H9 (cell line): ENCODE measurements around the gene RSPO3. TPM values are rescaled to one million over a fixed set of nuclear protein-coding genes. Genes with fewer than 3 reads are reported as not detected.

ENCODE experiments used
- DNase-seq: peaks from one replicate; pipeline ENCODE4 v3.0.0-alpha.2; 2017
- H2AFZ ChIP-seq: one replicate; pipeline ENCODE4 v1.6.1; 2013; ENCODE audit warnings: mild to moderate bottlenecking, low read length, control low read depth, moderate library complexity
- H2AK5ac ChIP-seq: 2 replicates; pipeline ENCODE4 v1.6.1; 2013; ENCODE audit warnings: low read length, control low read depth, mixed read lengths; ENCODE audit not compliant: insufficient read length
- H2BK120ac ChIP-seq: one replicate; pipeline ENCODE4 v1.6.1; 2013; ENCODE audit warnings: low read depth, mild to moderate bottlenecking, low read length, control low read depth, inconsistent platforms; ENCODE audit not compliant: poor library complexity, severe bottlenecking
- H2BK12ac ChIP-seq: 2 replicates; pipeline ENCODE4 v1.6.1; 2013; ENCODE audit warnings: low read length, control low read depth, mixed read lengths, low read depth; ENCODE audit not compliant: insufficient read length
- H2BK15ac ChIP-seq: 2 replicates; pipeline ENCODE4 v1.6.1; 2013; ENCODE audit warnings: low read depth, low read length, control low read depth
- H2BK20ac ChIP-seq: one replicate; pipeline ENCODE4 v1.6.1; 2013; ENCODE audit warnings: low read depth, mild to moderate bottlenecking, low read length, control low read depth, inconsistent platforms; ENCODE audit not compliant: poor library complexity, severe bottlenecking
- H2BK5ac ChIP-seq: 2 replicates; pipeline ENCODE4 v1.6.1; 2013; ENCODE audit warnings: low read length, control low read depth, mixed read lengths; ENCODE audit not compliant: insufficient read length
- H3K14ac ChIP-seq: 2 replicates; pipeline ENCODE4 v1.6.1; 2013; ENCODE audit warnings: low read length, control low read depth; ENCODE audit not compliant: insufficient read depth
- H3K18ac ChIP-seq: 2 replicates; pipeline ENCODE4 v1.6.1; 2013; ENCODE audit warnings: low read depth, mild to moderate bottlenecking, mixed read lengths, low read length, control low read depth; ENCODE audit not compliant: insufficient read length
- H3K23ac ChIP-seq: 2 replicates; pipeline ENCODE4 v1.6.1; 2013; ENCODE audit warnings: low read length, control low read depth, mixed read lengths, low read depth; ENCODE audit not compliant: insufficient read length
- H3K23me2 ChIP-seq: 2 replicates; pipeline ENCODE4 v1.6.1; 2013; ENCODE audit warnings: low read depth, mild to moderate bottlenecking, mixed read lengths, low read length, control low read depth; ENCODE audit not compliant: insufficient read length, poor library complexity, severe bottlenecking
- H3K27ac ChIP-seq: 2 replicates; pipeline ENCODE4 v1.5.1; 2013; ENCODE audit warnings: low read length, control low read depth, mixed read lengths, low read depth; ENCODE audit not compliant: insufficient read length
- H3K27me3 ChIP-seq: 2 replicates; pipeline ENCODE4 v1.6.1; 2013; ENCODE audit warnings: low read length, control low read depth, inconsistent platforms; ENCODE audit not compliant: insufficient read depth
- H3K4ac ChIP-seq: 2 replicates; pipeline ENCODE4 v1.6.1; 2013; ENCODE audit warnings: low read depth, mild to moderate bottlenecking, control low read depth, inconsistent platforms, low read length, moderate library complexity
- H3K4me1 ChIP-seq: 2 replicates; pipeline ENCODE4 v1.6.1; 2013; ENCODE audit warnings: low read length, control low read depth, inconsistent platforms; ENCODE audit not compliant: insufficient read depth
- H3K4me2 ChIP-seq: 2 replicates; pipeline ENCODE4 v1.6.1; 2013; ENCODE audit warnings: low read length, control low read depth, mixed read lengths; ENCODE audit not compliant: insufficient read length, insufficient read depth
- H3K56ac ChIP-seq: 2 replicates; pipeline ENCODE4 v1.6.1; 2013; ENCODE audit warnings: low read depth, mild to moderate bottlenecking, mixed read lengths, low read length, control low read depth; ENCODE audit not compliant: insufficient read length
- H3K79me1 ChIP-seq: 2 replicates; pipeline ENCODE4 v1.6.1; 2013; ENCODE audit warnings: low read depth, mild to moderate bottlenecking, moderate library complexity, low read length, control low read depth, inconsistent platforms; ENCODE audit not compliant: insufficient read depth, poor library complexity, severe bottlenecking
- H3K79me2 ChIP-seq: 2 replicates; pipeline ENCODE4 v1.6.1; 2013; ENCODE audit warnings: low read length, control low read depth, inconsistent platforms; ENCODE audit not compliant: insufficient read depth
- H3K9ac ChIP-seq: 2 replicates; pipeline ENCODE4 v1.6.1; 2013; ENCODE audit warnings: low read length, control low read depth, mixed read lengths; ENCODE audit not compliant: insufficient read length; ENCODE audit errors: extremely low read depth
- H3K9me3 ChIP-seq: one replicate; pipeline ENCODE4 v1.6.1; 2013; ENCODE audit warnings: low read depth, low read length, inconsistent platforms; ENCODE audit not compliant: control insufficient read depth
- H3T11ph ChIP-seq: one replicate; pipeline ENCODE4 v1.6.1; 2013; ENCODE audit warnings: mild to moderate bottlenecking, low read length, control low read depth, inconsistent platforms
- H4K20me1 ChIP-seq: one replicate; pipeline ENCODE4 v1.6.1; 2013; ENCODE audit not compliant: control insufficient read depth, insufficient read length, insufficient read depth
- H4K5ac ChIP-seq: 2 replicates; pipeline ENCODE4 v1.6.1; 2013; ENCODE audit warnings: low read depth, mild to moderate bottlenecking, mixed read lengths, low read length, control low read depth; ENCODE audit not compliant: insufficient read length
- H4K8ac ChIP-seq: replicated peaks from 2 replicates; pipeline ENCODE4 v1.6.1; 2013; ENCODE audit warnings: low read length, control low read depth, mixed read lengths, low read depth; ENCODE audit not compliant: insufficient read length
- H4K91ac ChIP-seq: 2 replicates; pipeline ENCODE4 v1.6.1; 2013; ENCODE audit warnings: low read depth, mild to moderate bottlenecking, moderate library complexity, mixed read lengths, low read length, control low read depth; ENCODE audit not compliant: insufficient read length
- H3K27ac Mint-ChIP-seq, 3 experiments: 2 replicates in 2 of 3; 3 replicates in 1 of 3; pipeline ENCODE4 v1.8.0; 2020 to 2021; ENCODE audit warnings: mixed read lengths in 3 of 3, mild to moderate bottlenecking in 1 of 3, moderate library complexity in 1 of 3
- H3K27me3 Mint-ChIP-seq: 2 replicates; pipeline ENCODE4 v1.8.0; 2021; ENCODE audit warnings: low read depth, mild to moderate bottlenecking, moderate library complexity, mixed read lengths
- H3K36me3 Mint-ChIP-seq, 3 experiments: 2 replicates in 2 of 3; 3 replicates in 1 of 3; pipeline ENCODE4 v1.8.0; 2020 to 2021; ENCODE audit warnings: low read depth in 3 of 3, mixed read lengths in 3 of 3; ENCODE audit not compliant: insufficient read depth in 1 of 3
- H3K4me1 Mint-ChIP-seq, 2 experiments: 2 replicates each; pipeline ENCODE4 v1.8.0; 2020; ENCODE audit warnings: mixed read lengths in 2 of 2
- H3K4me3 Mint-ChIP-seq, 2 experiments: 2 replicates in 1 of 2; 3 replicates in 1 of 2; pipeline ENCODE4 v1.8.0; 2020 to 2021; ENCODE audit warnings: mild to moderate bottlenecking in 2 of 2, mixed read lengths in 2 of 2, moderate library complexity in 1 of 2
- H3K9me3 Mint-ChIP-seq, 2 experiments: 2 replicates in 1 of 2; 3 replicates in 1 of 2; pipeline ENCODE4 v1.8.0; 2020; ENCODE audit warnings: mild to moderate bottlenecking in 2 of 2, mixed read lengths in 2 of 2, moderate library complexity in 1 of 2
- CTCF ChIP-seq: fragments of 200-600 bp; sonication (generic); conservative IDR thresholded peaks from 3 replicates; pipeline ENCODE4 v1.8.0; 2021; ENCODE audit warnings: antibody characterized with exemption, mild to moderate bottlenecking
- WGBS: extraction: QIAGEN DNeasy Blood & Tissue Kit; methylation state at CpG from one replicate; pipeline ENCODE4 v1.1.7; 2013; ENCODE audit warnings: missing lambda C conversion rate, low lambda C conversion rate, mixed read lengths; ENCODE audit not compliant: insufficient read length; ENCODE audit errors: extremely low coverage; 5-methylcytosine and 5-hydroxymethylcytosine counted together
- total RNA-seq: library from RNA; stranded (reverse); gene quantifications from 2 replicates; pipeline ENCODE4 v1.2.1, GENCODE V29; 2021

RSPO3 gene
- total RNA-seq, 1 experiment from 2014 or later = not detected

GRCh38 chr6:127186889-127187288 is 68.4 kb downstream of the RSPO3 start:
- H3K18ac ChIP-seq = no peak overlapping the region
- no peak overlapping the region for H3K4me2 ChIP-seq
- no peak overlapping the region for H3T11ph ChIP-seq
- peak; percentile 87 for TF ChIP-seq CTCF
- H3K4ac ChIP-seq = no peak overlapping the region
- H3K56ac ChIP-seq = no peak overlapping the region
- Mint-ChIP-seq H3K4me3 (no peak overlapping the region), H3K4me1 (peaks cover 6 to 7% of the 10 kb centered on the region in 2 experiments; a peak in 2 of 4 replicates), H3K27me3 (no peaks in the 10 kb centered on the region), H3K27ac (no peak overlapping the region), H3K9me3 (no peaks in the 10 kb centered on the region), H3K36me3 (no peaks in the 10 kb centered on the region; a peak in 1 of 7 replicates)
- no peak overlapping the region for H3K23ac ChIP-seq
- no peak overlapping the region for H3K27ac ChIP-seq
- no peaks in the 10 kb centered on the region for H3K27me3 ChIP-seq
- no peak overlapping the region for H2BK120ac ChIP-seq
- no peak overlapping the region for H3K9ac ChIP-seq
- H3K9me3 ChIP-seq = no peaks in the 10 kb centered on the region
- peak; percentile 60 for DNase-seq
- H2AFZ ChIP-seq = no peak overlapping the region
- no peak overlapping the region for H2BK20ac ChIP-seq
- H4K91ac ChIP-seq = no peak overlapping the region
- no peaks in the 10 kb centered on the region for H3K79me1 ChIP-seq
- no peak overlapping the region for H2AK5ac ChIP-seq
- no peak overlapping the region for H2BK15ac ChIP-seq
- H3K14ac ChIP-seq = no peak overlapping the region
- no CpG with 5 or more reads among the region's 6 CpGs for WGBS
- no peak overlapping the region for H2BK12ac ChIP-seq
- H2BK5ac ChIP-seq = no peak overlapping the region
- H3K4me1 ChIP-seq = no peaks in the 10 kb centered on the region
- H3K23me2 ChIP-seq = no peaks in the 10 kb centered on the region
- no peak overlapping the region for H4K8ac ChIP-seq
- no peaks in the 10 kb centered on the region for H4K20me1 ChIP-seq
- H3K79me2 ChIP-seq = no peaks in the 10 kb centered on the region
- no peak overlapping the region for H4K5ac ChIP-seq
